Hematopoietic multipotent progenitor cell treated with erythropoietin and hydrocortisone succinate and interleukin-3 and kit ligand, for 17 days (in vitro differentiated cells): Measurements from ENCODE around the gene GLOD4.
"Not testable (repeated sequence)": the region's sequence is repeated elsewhere in the genome, so short reads cannot be mapped to it uniquely, and the experiment has no call there.

Experiments used
- DNase-seq: peaks from one replicate; pipeline ENCODE4 v3.0.0-alpha.2; 2015; ENCODE audit warnings: low spot score

Gene GLOD4, protein sequence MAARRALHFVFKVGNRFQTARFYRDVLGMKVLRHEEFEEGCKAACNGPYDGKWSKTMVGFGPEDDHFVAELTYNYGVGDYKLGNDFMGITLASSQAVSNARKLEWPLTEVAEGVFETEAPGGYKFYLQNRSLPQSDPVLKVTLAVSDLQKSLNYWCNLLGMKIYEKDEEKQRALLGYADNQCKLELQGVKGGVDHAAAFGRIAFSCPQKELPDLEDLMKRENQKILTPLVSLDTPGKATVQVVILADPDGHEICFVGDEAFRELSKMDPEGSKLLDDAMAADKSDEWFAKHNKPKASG

GRCh38 chr17:781805-782731 lies at the start of gene GLOD4, which contains the start of gene MRM3:
TSS of gene GLOD4 (minus strand) at chr17:782280. CDS start at chr17:782255, 25 bp downstream.
TSS of gene MRM3 (plus strand) at chr17:782353. CDS start at chr17:782379, 26 bp downstream.
- DNase-seq, result peak; percentile 93

- DNase-seq, result no peak
Measured at GRCh38 chr17:830950-831349, 48.9 kb upstream of the GLOD4 start.

DNA sequence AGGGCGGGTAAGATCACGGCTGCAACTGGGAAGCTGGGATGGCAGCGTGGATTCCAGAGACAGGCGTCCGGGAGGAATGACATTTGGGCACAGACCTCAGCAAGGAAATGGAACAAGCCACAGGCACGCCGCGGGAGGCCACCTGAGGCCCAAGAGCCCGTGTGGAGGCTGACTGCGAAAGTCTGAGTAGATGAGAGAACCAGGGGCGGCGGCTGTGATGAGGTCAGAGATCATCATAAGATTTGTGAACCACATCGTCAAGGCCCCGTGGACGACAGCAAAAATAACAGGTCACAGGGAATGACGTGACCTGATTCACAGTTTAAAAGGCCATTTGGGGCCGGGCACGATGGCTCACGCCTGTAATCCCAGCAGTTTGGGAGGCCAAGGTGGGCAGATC lies 48.3 kb upstream of the GLOD4 start:
- no peak for DNase-seq

GRCh38 chr17:829614-830013 lies 47.5 kb upstream of the GLOD4 start:
- not testable (repeated sequence) for DNase-seq

- DNase-seq, result no peak
Measured at GRCh38 chr17:828761-829160, 46.7 kb upstream of the GLOD4 start.

GRCh38 chr17:826778-827177 lies 44.7 kb upstream of the GLOD4 start:
- DNase-seq, result no peak

DNA sequence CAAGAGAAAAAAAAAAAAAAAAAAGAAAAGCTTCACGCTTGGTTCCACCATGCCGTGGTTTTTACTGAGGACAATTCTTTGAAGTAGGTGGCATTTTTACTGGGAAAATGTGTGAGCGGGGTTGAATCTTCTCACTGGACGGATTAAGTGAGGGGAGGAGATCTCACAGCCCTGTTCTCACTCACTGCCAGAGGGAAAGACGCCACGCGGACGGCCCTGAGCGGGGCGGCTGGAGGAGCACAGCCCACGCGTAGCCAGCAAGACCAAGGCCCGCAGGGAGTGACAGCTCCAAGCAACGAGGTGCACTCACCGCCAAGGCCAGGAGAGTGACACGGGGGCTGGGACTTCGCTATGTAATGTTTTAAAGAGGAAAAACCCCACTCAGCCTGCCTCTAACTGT lies 43.1 kb upstream of the GLOD4 start:
- no peak for DNase-seq

GRCh38 chr17:824378-824777 lies 42.3 kb upstream of the GLOD4 start:
- DNase-seq, result no peak

- no peak for DNase-seq
Measured at GRCh38 chr17:823501-823902, 41.4 kb upstream of the GLOD4 start.

DNA sequence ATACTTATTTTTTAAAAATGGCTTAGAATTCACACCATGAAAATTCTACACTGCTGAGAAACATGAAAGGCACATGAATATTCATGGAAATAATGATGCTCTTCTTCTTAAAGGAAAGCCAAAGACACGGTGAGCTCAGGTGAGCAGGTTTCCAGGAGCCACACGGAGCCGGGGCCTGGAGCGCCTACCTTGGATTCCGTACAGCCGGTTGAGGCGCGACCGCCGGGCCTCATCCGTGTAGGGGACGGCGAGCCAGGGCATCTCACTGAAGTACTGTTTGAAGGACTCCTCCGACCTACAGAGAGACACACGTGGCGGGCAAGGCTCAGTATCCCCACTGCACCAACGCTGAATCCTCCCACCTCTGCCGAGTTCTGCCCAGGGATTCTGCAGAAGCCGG lies 37.2 kb upstream of the GLOD4 start:
- no peak for DNase-seq

DNA sequence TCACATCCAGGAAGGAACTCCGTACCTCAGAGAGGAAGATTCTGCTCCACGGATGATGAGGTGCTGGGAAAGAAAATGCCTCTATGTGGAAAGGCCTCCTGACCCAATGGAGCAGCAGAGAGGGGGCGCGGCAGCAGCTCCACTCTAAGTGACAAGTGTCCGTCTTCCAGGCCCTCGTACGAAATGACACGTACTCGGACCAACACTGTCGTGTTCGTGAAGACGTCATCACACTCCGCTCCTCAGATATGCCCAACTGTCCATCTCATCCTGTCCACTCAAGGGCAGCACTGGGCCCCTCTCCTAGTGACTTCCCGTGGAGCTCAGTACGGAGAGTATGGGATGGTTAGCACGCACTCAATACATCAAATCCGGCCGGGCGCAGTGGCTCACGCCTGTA lies 32.3 kb upstream of the GLOD4 start:
- no peak for DNase-seq

- DNase-seq, result no peak
Measured at GRCh38 chr17:812638-813204, 30.6 kb upstream of the GLOD4 start.

DNA sequence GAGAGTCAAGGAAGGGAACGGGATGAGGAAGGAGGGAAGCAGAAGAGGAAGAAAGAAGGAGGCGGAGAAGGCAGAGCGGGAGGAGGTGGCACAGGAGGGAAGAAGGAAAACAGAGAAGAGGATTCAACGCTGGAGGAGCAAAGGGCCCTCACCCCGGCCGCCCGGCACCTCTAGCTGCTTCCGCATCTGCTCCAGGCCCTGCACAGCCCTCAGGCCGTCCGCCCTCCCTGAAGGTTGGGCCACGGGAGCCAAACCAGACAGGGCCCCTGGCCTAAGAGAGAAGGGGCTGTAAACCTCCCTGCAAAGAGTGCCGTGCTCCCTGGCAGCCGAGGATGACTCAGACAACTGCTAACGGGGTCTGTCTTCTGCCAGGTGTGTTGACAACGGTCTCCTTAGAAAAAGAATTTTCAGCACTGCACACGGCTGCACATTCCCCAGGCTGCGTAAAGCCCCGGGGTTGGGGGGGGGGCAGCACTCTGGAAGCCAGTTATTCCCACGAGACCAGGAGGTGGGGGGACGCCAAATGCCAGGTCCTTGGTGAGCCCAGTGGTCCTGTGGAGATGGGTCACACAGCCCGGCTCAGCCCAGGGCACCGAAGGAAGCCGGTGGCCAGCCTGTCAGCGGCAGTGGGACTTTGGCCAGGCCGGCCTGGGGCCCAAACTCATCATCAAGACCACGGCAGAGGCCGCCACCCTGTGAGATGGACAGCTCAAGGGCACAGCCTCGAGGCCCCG lies 29.1 kb upstream of the GLOD4 start:
- no peak for DNase-seq

DNA sequence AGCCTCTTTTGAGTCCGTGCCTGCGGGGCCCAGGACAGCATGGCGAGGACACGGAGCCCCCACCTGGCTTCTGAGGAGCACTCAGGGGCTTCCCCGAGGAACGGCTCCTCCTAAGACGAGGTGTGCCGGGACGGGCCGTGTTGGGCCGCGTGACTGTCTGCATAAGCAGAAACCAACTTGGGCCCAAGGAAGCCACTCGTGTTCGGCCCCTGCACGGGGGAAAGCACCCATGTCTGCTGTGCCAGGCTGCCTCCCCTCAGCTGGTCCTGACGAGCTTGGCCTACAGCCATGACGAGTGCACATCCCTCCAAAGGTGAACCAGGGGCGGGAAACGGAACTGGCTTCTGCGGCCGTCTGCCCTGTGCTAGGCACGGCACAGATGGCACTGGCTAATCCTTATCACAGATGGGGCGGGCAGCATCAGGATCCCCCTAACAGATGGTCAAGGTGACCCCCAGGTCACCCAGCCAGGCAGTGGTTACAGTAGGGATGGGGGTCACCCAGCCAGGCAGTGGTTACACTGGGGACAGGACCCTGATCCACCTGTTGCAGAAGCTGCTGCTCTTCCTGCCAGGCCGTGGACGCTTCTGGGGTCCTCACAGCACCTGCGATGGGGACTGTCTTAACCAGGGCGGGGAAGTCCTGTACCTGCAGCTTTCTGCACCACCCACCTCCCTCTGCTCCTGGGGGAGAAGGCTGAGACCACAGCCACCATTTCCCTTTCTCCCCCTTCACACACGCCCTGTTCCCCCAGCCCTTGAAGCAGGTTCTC lies 25.6 kb upstream of the GLOD4 start:
- DNase-seq, result no peak

DNA sequence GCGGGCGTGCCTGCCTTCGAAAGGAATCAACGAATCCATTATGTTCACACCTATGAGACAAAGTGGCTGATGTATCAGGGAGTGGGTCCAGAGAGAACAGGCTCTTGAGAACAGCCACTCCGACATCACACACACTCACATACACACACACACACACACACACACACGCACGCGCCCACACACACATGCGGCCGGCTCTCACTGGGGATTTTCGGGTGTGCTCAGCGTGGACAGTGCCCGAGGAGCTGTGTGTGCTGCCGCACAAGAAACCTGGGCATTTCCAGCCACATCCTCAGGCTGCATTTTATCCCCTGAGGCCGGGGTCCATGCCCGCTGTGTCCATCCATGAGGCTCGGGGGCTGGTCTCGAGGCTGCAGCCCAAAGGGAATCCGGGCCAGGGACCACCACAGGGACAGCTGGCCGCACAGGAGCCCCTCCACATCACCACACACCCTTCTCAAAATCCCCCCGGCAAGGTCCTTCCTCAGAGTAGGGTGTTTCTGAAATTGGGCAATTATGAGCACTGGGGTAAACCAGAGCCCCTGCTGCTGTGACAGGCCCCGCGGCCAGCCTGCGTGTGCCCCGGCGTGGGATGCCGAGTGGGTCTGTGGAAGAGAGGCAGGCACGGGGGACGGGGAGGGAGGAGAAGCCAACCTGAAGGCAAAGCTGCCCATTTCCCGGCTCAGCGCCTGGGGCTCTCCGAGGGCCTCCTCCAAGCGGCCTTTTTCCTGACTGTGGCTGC lies 24.9 kb upstream of the GLOD4 start:
- no peak for DNase-seq

- DNase-seq, result no peak
Measured at GRCh38 chr17:806346-806745, 24.3 kb upstream of the GLOD4 start.

- not testable (repeated sequence) for DNase-seq
Measured at GRCh38 chr17:805886-806285, 23.8 kb upstream of the GLOD4 start.

- no peak for DNase-seq
Measured at GRCh38 chr17:804541-805435, 22.7 kb upstream of the GLOD4 start.
